DMS53 treated with DMSO at 0.1 percent for 48 hours (cell line): Measurements from ENCODE around the gene POM121C.
"Not testable (repeated sequence)": the region's sequence is repeated elsewhere in the genome, so short reads cannot be mapped to it uniquely, and the experiment has no call there.

ENCODE experiments used
- DNase-seq: peaks from one replicate; lab custom pipeline; 2025; ENCODE audit not compliant: unreplicated experiment; lab: John Stamatoyannopoulos, UW

POM121C gene

GRCh38 chr7:75485979-75486643, at the start of gene POM121C:
TSS of gene POM121C (minus strand) at chr7:75486299. CDS start at chr7:75441496, 44,803 bp downstream.
- DNase-seq, result peak; percentile 90

- DNase-seq, result peak; percentile 1
Observed at GRCh38 chr7:75534727-75535307, 48.7 kb upstream of the POM121C start.

GRCh38 chr7:75533926-75534325, 47.8 kb upstream of the POM121C start:
- DNase-seq, result no peak

- no peak for DNase-seq
Observed at GRCh38 chr7:75532639-75533038, 46.5 kb upstream of the POM121C start.

GRCh38 chr7:75531359-75531821, 45.3 kb upstream of the POM121C start:
- DNase-seq, result peak; percentile 25

GRCh38 chr7:75527224-75527722, 41.2 kb upstream of the POM121C start:
- DNase-seq, result not testable (repeated sequence)

- DNase-seq, result not testable (repeated sequence)
Observed at GRCh38 chr7:75521727-75522126, 35.6 kb upstream of the POM121C start.

- not testable (repeated sequence) for DNase-seq
Observed at GRCh38 chr7:75518842-75519241, 32.7 kb upstream of the POM121C start.

- not testable (repeated sequence) for DNase-seq
Observed at GRCh38 chr7:75509033-75509432, 22.9 kb upstream of the POM121C start.

- DNase-seq, result not testable (repeated sequence)
Observed at GRCh38 chr7:75492020-75492419, 5.9 kb upstream of the POM121C start, which contains the start of gene SPDYE5. TSS of gene SPDYE5 (plus strand) at chr7:75492320. CDS start at chr7:75494048, 1,728 bp downstream.

GRCh38 chr7:75485355-75485978, 632 bp downstream of the POM121C start:
- DNase-seq, result not testable (repeated sequence)

- not testable (repeated sequence) for DNase-seq
Observed at GRCh38 chr7:75480313-75480712, 5.8 kb downstream of the POM121C start.

GRCh38 chr7:75477457-75477856, 8.6 kb downstream of the POM121C start:
- not testable (repeated sequence) for DNase-seq

GRCh38 chr7:75470166-75470565, 15.9 kb downstream of the POM121C start:
- not testable (repeated sequence) for DNase-seq

GRCh38 chr7:75460541-75460940, 25.6 kb downstream of the POM121C start:
- DNase-seq, result not testable (repeated sequence)

- DNase-seq, result not testable (repeated sequence)
Observed at GRCh38 chr7:75458034-75458433, 28.1 kb downstream of the POM121C start.

GRCh38 chr7:75456403-75456802, 29.7 kb downstream of the POM121C start:
- not testable (repeated sequence) for DNase-seq

- DNase-seq, result not testable (repeated sequence)
Observed at GRCh38 chr7:75452494-75452955, 33.6 kb downstream of the POM121C start.

GRCh38 chr7:75449946-75450345, 36.2 kb downstream of the POM121C start:
- DNase-seq, result not testable (repeated sequence)

GRCh38 chr7:75442465-75443111, 43.5 kb downstream of the POM121C start:
- peak; percentile 17 for DNase-seq

- not testable (repeated sequence) for DNase-seq
Observed at GRCh38 chr7:75442101-75442464, 44.0 kb downstream of the POM121C start.
